Measurements from ENCODE around the gene SV2A.

SV2A gene

GRCh38 chr1:149914545-149914944, 3.1 kb downstream of the SV2A start:
- no peak for DNase-seq (ENCODE audit: low read depth)
- TF ChIP-seq CTCF (IDR thresholded peaks at IDR 0.05; ENCODE audit: low read depth, low read length, missing control alignments) = no peak
- no peak overlapping the region for H3K4me3 ChIP-seq (ENCODE audit: low read depth, low read length)

GRCh38 chr1:149906570-149907075, 11.0 kb downstream of the SV2A start:
- no peak overlapping the region for H3K4me3 ChIP-seq (ENCODE audit: low read depth, low read length)
- TF ChIP-seq CTCF (IDR thresholded peaks at IDR 0.05; ENCODE audit: low read depth, low read length, missing control alignments) = no peak
- DNase-seq (ENCODE audit: low read depth) = no peak

- no peak for TF ChIP-seq CTCF (IDR thresholded peaks at IDR 0.05; ENCODE audit: low read depth, low read length, missing control alignments)
- no peak for DNase-seq (ENCODE audit: low read depth)
- no peak overlapping the region for H3K4me3 ChIP-seq (ENCODE audit: low read depth, low read length)
These were observed 13.7 kb downstream of the SV2A start for GRCh38 chr1:149903836-149904491.

- no peak for TF ChIP-seq CTCF (IDR thresholded peaks at IDR 0.05; ENCODE audit: low read depth, low read length, missing control alignments)
- peak; percentile 68 for DNase-seq (ENCODE audit: low read depth)
- H3K4me3 ChIP-seq (ENCODE audit: low read depth, low read length) = peak within 1 kb of the TSS; percentile 68
These were observed 18.0 kb downstream of the SV2A start, which contains the start of gene BOLA1 for GRCh38 chr1:149899460-149900284. Gene BOLA1, plus strand, starts transcription at chr1:149899568. Its CDS starts 492 bp downstream, at chr1:149900060.

GRCh38 chr1:149896575-149896974, 21.1 kb downstream of the SV2A start:
- H3K4me3 ChIP-seq (ENCODE audit: low read depth, low read length) = no peak overlapping the region
- no peak for DNase-seq (ENCODE audit: low read depth)
- TF ChIP-seq CTCF (IDR thresholded peaks at IDR 0.05; ENCODE audit: low read depth, low read length, missing control alignments) = no peak

- H3K4me3 ChIP-seq (ENCODE audit: low read depth, low read length) = peak overlapping the region; percentile 76
- no peak for TF ChIP-seq CTCF (IDR thresholded peaks at IDR 0.05; ENCODE audit: low read depth, low read length, missing control alignments)
- DNase-seq (ENCODE audit: low read depth) = no peak
These were observed 28.7 kb downstream of the SV2A start for GRCh38 chr1:149888999-149889289.
